Loucy (cell line): ENCODE measurements around the gene NPR3.

Source experiments
- CTCF ChIP-seq: fragments of 200-600 bp; sonication (generic); conservative IDR thresholded peaks from 2 replicates; pipeline ENCODE4 v1.5.1; 2014; ENCODE audit warnings: mild to moderate bottlenecking, antibody characterized with exemption, low read length
- EZH2phosphoT487 ChIP-seq: fragments of 200-600 bp; IDR thresholded peaks from 2 replicates; pipeline ENCODE4 v1.6.1; 2018; ENCODE audit warnings: antibody characterized with exemption, mild to moderate bottlenecking, moderate library complexity, borderline replicate concordance

GRCh38 chr5:32683125-32683524, 28.0 kb upstream of the NPR3 start:
- TF ChIP-seq CTCF: no peak
- no peak for TF ChIP-seq EZH2phosphoT487
